ENCODE data around the gene OR6T1. TPM values are rescaled to one million over a fixed set of nuclear protein-coding genes. Genes with fewer than 3 reads are reported as not detected.

Gene OR6T1
- polyA plus RNA-seq, 3 donors = not detected

- Histone ChIP-seq H3K9ac (ENCODE audit: insufficient read depth, low read length, poor library complexity, severe bottlenecking) (no peak within 1 kb of the TSS), H4K20me1 (ENCODE audit: insufficient read depth, low read length) (no peaks in the 10 kb centered on the region), H3K27me3 (ENCODE audit: control insufficient read depth in 2 of 2, insufficient read depth in 2 of 2, low read length in 2 of 2) (no peaks in the 10 kb centered on the region), H3K27ac (ENCODE audit: low read depth in 1 of 2, low read length in 2 of 2) (no peak within 1 kb of the TSS), H3K4me1 (ENCODE audit: control insufficient read depth in 1 of 2, insufficient read depth in 2 of 2, low read length in 2 of 2) (no peaks in the 10 kb centered on the region), H3K79me2 (ENCODE audit: insufficient read depth, low read length) (no peaks in the 10 kb centered on the region), H2AFZ (ENCODE audit: insufficient read depth, low read depth, low read length, poor library complexity, severe bottlenecking) (no peak within 1 kb of the TSS), H3K9me3 (replicated peaks in 1 of 2; ENCODE audit: control insufficient read depth in 1 of 2, insufficient read depth in 1 of 2, low read length in 2 of 2) (peaks cover 3 to 5% of the 10 kb centered on the region in 2 donors), H3K4me2 (replicated peaks; ENCODE audit: extremely low read depth, low read length, poor library complexity, severe bottlenecking) (no peak within 1 kb of the TSS), H3K36me3 (replicated peaks in 1 of 2; ENCODE audit: control insufficient read depth in 1 of 2, insufficient read depth in 2 of 2, low read length in 2 of 2) (no peaks in the 10 kb centered on the region), H3K4me3 (replicated peaks in 1 of 3; ENCODE audit: low read depth in 2 of 3, low read length in 3 of 3) (no peak within 1 kb of the TSS)
- intact Hi-C loops (cut with micrococcal nuclease) = no loop called here
- TF ChIP-seq CTCF (IDR thresholded peaks at IDR 0.05) = no peak
- no peak within 1 kb of the TSS for H3K27ac Mint-ChIP-seq
- H3K4me3 Mint-ChIP-seq = no peak within 1 kb of the TSS
- no peaks in the 10 kb centered on the region for H3K27me3 Mint-ChIP-seq (ENCODE audit: low read depth in 3 of 3)
- WGBS (ENCODE audit: insufficient coverage) = no CpG with 5 or more reads among the region's 1 CpG
- H3K36me3 Mint-ChIP-seq = no peaks in the 10 kb centered on the region
- no peaks in the 10 kb centered on the region for H3K4me1 Mint-ChIP-seq
- no peak for DNase-seq
- peaks cover 0 to 9% (median 2%) of the 10 kb centered on the region in 7 donors for H3K9me3 Mint-ChIP-seq
These were observed 4.3 kb downstream of the OR6T1 start, which contains the start of gene OR4D5 for GRCh38 chr11:123939317-123939716. OR4D5 (plus strand) TSS chr11:123939617; CDS start chr11:123939617, 0 bp downstream.

DNA sequence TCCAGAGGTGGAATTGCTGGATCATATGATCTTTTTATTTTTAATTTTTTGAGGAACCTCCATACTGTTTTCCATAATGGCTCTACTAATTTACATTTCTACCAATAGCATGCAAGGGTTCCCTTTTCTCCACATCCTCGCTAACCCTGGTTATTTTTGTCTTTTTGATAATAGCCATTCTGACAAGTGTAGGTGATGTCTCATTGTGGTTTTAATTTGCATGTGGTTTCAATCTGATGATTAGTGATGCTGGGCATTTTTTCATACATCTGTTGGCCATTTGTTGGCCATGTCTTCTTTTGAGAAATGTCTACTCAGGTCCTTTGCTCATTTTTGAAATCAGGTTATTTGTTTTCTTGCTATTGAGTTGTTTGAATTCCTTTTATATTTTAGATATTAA is 19.6 kb downstream of the OR6T1 start:
- no peak overlapping the region for H3K9ac ChIP-seq (ENCODE audit: insufficient read depth, low read length, poor library complexity, severe bottlenecking)
- Mint-ChIP-seq H3K36me3 (no peaks in the 10 kb centered on the region), H3K27ac (no peak overlapping the region), H3K27me3 (ENCODE audit: low read depth in 3 of 3) (no peaks in the 10 kb centered on the region), H3K4me3 (no peak overlapping the region), H3K9me3 (peaks cover 0 to 8% (median 3%) of the 10 kb centered on the region in 7 donors), H3K4me1 (no peaks in the 10 kb centered on the region)
- no peak for TF ChIP-seq CTCF (IDR thresholded peaks at IDR 0.05)
- H3K9me3 ChIP-seq (replicated peaks in 1 of 2; ENCODE audit: control insufficient read depth in 1 of 2, insufficient read depth in 1 of 2, low read length in 2 of 2) = no peaks in the 10 kb centered on the region
- H3K4me1 ChIP-seq (ENCODE audit: control insufficient read depth in 1 of 2, insufficient read depth in 2 of 2, low read length in 2 of 2) = no peaks in the 10 kb centered on the region
- no peaks in the 10 kb centered on the region for H3K27me3 ChIP-seq (ENCODE audit: control insufficient read depth in 2 of 2, insufficient read depth in 2 of 2, low read length in 2 of 2)
- no peaks in the 10 kb centered on the region for H3K36me3 ChIP-seq (replicated peaks in 1 of 2; ENCODE audit: control insufficient read depth in 1 of 2, insufficient read depth in 2 of 2, low read length in 2 of 2)
- no peaks in the 10 kb centered on the region for H4K20me1 ChIP-seq (ENCODE audit: insufficient read depth, low read length)
- H3K4me3 ChIP-seq (replicated peaks in 1 of 3; ENCODE audit: low read depth in 2 of 3, low read length in 3 of 3) = no peak overlapping the region
- H3K4me2 ChIP-seq (replicated peaks; ENCODE audit: extremely low read depth, low read length, poor library complexity, severe bottlenecking) = no peak overlapping the region
- no peak overlapping the region for H2AFZ ChIP-seq (ENCODE audit: insufficient read depth, low read depth, low read length, poor library complexity, severe bottlenecking)
- no peak overlapping the region for H3K27ac ChIP-seq (ENCODE audit: low read depth in 1 of 2, low read length in 2 of 2)
- intact Hi-C loops (cut with micrococcal nuclease) = no loop called here
- no CpG with 5 or more reads among the region's 1 CpG for WGBS (ENCODE audit: insufficient coverage)
- no peaks in the 10 kb centered on the region for H3K79me2 ChIP-seq (ENCODE audit: insufficient read depth, low read length)
- no peak for DNase-seq

Measured in CD14-positive monocyte (primary cell).